Fibroblast of the conjunctiva (primary cell): Measurements from ENCODE around the gene AP3S2.
"Not testable (repeated sequence)": the region's sequence is repeated elsewhere in the genome, so short reads cannot be mapped to it uniquely, and the experiment has no call there.

Experiments used
- DNase-seq: peaks from one replicate; pipeline ENCODE4 v3.0.0-alpha.2; 2010; ENCODE audit warnings: low read depth

Gene AP3S2

GRCh38 chr15:89893696-89894447 is at the start of gene AP3S2:
Gene AP3S2, minus strand, starts transcription at chr15:89893994. Its CDS starts 45 bp downstream, at chr15:89893949.
- DNase-seq, result peak; percentile 82

- no peak for DNase-seq
These were observed 46.1 kb upstream of the AP3S2 start for GRCh38 chr15:89939910-89940309.

GRCh38 chr15:89939377-89939776 is 45.6 kb upstream of the AP3S2 start:
- DNase-seq, result not testable (repeated sequence)

GRCh38 chr15:89937365-89938350 is 43.9 kb upstream of the AP3S2 start:
- no peak for DNase-seq

GRCh38 chr15:89936786-89937265 is 43.0 kb upstream of the AP3S2 start:
- no peak for DNase-seq

- DNase-seq, result no peak
These were observed 42.4 kb upstream of the AP3S2 start for GRCh38 chr15:89936051-89936785.

- no peak for DNase-seq
These were observed 39.1 kb upstream of the AP3S2 start for GRCh38 chr15:89932880-89933279.

GRCh38 chr15:89928421-89928820 is 34.6 kb upstream of the AP3S2 start:
- no peak for DNase-seq

- peak; percentile 56 for DNase-seq
These were observed 32.4 kb upstream of the AP3S2 start for GRCh38 chr15:89926158-89926557.

GRCh38 chr15:89917442-89918101 is 23.8 kb upstream of the AP3S2 start:
- DNase-seq, result no peak

- no peak for DNase-seq
These were observed 22.9 kb upstream of the AP3S2 start for GRCh38 chr15:89916660-89917059.

GRCh38 chr15:89912674-89913396 is 19.0 kb upstream of the AP3S2 start, which contains the start of gene ARPIN:
Gene ARPIN, minus strand, starts transcription at chr15:89912952. Its CDS starts 117 bp downstream, at chr15:89912835.
- no peak for DNase-seq

GRCh38 chr15:89912145-89912673 is 18.4 kb upstream of the AP3S2 start:
- DNase-seq, result no peak

GRCh38 chr15:89910891-89911626 is 17.3 kb upstream of the AP3S2 start:
- DNase-seq, result no peak

- DNase-seq, result no peak
These were observed 15.8 kb upstream of the AP3S2 start for GRCh38 chr15:89909611-89910010.

GRCh38 chr15:89908226-89908625 is 14.4 kb upstream of the AP3S2 start:
- DNase-seq, result no peak

- no peak for DNase-seq
These were observed 13.5 kb upstream of the AP3S2 start for GRCh38 chr15:89907289-89907688.

- DNase-seq, result no peak
These were observed 12.1 kb upstream of the AP3S2 start for GRCh38 chr15:89905846-89906378.

GRCh38 chr15:89904519-89904918 is 10.7 kb upstream of the AP3S2 start:
- no peak for DNase-seq

- DNase-seq, result no peak
These were observed 10.0 kb upstream of the AP3S2 start for GRCh38 chr15:89903858-89904130.
